ENCODE results near the gene GPN2.

GPN2 gene

DNA sequence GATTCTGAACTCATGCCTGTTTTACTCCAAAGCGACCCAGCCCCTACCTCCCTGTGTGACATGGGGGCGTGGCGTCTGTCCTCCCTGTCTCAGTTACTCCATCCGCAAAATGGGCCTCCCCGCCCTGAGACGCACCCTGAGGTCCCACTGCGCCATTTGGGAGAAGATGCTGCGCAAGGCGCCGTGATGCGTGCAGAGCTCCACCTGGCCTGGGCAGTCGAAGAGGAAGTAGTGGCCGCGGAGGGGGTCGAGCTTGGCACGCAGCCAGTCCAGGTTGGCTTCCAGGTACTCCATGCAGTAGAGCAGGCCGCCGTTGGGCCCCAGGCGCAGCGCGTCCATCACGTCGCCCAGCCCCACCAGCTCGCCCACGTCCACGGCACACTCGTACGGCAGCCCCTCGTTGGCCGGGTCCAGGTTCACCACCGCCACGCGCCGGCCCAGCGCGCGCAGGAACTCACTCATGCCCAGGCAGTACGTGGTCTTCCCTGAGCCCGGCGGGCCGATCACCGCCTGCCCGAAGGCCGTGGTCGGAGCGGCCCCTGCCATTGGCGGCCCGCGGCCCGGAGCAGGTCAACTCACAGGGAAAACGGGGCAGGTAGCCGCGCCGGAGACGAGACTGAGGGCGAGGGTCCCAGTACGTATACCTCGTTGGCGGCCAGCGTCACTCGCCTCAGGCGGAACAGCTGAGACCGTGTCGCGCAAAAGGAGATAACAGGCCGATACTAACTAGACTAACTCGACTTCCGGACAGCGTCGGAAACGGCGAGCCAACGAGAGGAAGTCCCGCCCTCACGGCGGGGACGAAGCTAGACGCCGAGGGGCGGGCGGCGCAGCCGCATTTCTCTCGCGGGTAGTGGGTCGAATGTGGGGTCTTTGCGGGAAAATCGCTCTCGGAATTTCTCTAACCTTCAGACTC, at the start of gene GPN2:
Gene GPN2 (minus strand): TSS at position 733 of the 916 bp plus-strand sequence. CDS start 187 bp downstream, at position 546.
- DNase-seq = peak; percentile 82

DNA sequence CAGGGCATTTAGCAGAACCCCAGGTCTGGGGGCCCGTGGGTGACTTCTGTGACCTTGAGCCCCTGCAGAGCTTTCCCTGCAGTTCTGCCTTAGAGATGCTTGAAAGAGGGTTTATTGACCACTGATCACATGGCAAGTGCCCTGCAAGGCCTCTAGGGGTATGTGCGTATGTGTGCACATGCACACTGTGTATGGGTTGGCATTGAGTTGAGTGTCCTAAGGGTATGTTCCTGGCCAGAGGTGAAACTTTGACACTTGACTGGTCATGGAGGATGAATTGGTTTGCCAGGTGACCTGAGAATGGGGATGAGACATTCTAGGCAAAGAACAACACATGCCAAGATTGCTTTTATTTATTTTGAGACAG, 48.6 kb upstream of the GPN2 start:
- DNase-seq = no peak

DNA sequence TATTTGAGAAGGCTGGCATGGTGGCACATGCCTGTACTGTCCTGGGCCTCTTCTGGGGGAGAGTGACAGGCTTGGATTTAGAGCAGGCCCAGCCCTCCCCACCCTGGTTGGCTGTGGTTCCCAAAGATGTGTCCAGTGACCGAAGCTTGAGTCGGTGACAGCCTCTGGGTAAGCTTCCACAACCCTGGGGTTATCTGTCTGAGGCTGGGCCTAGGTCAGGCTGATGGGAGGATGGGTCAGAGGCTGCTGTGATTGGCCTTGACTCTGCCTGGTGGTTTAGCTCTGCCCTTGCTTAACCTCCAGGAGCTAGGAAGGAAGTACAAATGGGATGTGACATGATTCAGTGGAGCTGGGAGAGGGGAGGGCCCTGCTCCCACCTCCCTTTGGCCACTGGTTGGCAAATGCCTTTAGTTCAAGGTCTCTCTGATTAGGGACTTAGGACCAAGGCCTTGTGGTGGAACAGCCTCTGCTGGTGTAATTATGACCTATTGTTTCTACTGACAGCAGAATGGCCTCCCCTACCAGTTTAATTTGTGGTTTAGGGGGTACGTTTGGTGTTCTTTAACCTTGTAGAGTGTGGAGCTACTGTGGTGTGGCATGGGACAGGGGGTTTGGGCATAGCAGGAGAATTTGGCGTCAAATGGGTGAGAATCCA, 48.0 kb upstream of the GPN2 start:
- DNase-seq = no peak

DNA sequence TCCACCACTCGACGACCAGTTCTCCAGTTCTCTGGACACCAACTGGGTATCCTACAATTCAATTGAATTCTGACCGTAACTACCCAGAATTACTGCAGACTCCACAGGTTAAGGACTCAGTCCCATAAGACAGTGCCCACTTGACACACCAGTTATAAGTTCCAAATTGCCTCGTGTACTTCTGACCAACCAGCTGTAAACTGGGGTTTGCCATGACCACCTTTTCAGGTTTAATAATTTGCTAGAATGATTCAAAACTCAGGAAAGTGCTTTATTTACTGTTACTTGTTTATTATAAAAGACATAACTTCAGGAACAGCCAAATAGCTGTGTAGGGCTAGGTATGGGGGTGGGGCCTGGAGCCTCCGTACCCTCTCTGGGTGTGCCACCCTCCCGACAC, 46.7 kb upstream of the GPN2 start:
- no peak for DNase-seq

DNA sequence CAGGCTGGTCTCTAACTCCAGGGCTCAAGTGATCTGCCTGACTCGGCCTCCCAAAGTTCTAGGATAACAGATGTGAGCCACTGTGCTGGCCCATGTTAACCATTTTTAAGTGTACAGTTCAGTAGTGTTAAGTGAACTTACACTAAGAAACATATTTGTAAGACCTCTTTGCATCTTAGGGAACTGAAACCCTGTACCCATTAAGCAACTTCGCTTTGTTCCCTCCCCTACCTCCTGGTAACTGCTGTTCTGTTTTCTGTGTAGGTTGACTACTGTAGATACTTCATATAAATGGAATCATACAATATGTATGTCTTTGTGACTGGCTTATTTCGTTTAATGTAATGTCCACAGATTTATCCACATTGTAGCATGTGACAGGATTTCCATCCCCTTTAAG, 42.4 kb upstream of the GPN2 start:
- DNase-seq = no peak

DNA sequence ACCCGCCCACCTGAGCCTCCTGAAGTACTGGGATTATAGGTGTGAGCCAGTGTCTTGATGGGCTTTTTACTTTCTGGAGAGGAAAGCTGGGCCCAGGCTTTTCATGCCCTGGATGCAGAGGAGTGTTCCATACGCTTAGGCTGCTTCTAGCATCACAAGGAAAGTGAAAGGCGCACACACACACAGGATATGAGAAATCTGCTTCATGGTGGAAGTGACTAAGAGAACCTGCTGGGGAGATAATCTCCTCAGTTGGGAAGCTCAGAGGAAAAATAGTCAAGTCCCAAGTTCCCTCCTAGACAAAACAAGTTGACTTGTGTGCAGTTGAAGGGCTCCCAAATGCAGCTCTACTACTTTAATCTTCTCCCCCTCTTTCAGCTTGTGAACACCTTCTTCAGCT, 33.6 kb upstream of the GPN2 start:
- DNase-seq = no peak

DNA sequence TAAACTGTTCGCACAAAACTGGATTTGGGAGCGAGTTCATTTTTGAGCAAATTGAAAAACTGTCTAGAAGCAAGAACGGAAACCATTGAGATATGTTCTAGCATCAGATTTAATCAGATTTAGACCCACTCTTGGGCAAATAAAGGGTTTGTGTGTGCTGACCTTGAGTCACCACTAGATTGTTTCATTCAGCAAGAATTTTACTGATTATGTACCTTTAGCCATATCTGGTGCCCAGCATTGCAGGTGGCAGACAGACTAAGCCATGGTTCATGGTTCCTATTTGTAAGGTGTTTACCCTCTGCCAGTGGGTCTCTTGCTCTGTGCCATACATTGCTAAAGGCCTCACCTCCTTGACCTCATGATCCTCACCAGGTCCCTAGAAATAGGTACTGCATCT, 32.8 kb upstream of the GPN2 start:
- DNase-seq = no peak

DNA sequence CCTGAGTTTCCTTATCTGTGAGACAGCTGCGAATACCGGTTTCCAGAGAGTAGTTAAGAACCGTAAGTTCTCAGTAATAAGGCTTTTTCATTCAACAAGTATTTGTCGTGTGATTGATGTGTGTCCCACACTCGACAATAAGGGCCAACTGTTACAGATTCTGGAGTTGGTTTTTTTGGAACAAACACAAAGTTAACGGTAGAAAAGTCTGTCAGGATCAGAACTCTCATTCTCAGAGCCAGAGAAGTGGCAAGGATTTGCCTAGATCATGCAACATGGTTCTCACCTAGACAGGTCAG, 32.3 kb upstream of the GPN2 start:
- DNase-seq = no peak

DNA sequence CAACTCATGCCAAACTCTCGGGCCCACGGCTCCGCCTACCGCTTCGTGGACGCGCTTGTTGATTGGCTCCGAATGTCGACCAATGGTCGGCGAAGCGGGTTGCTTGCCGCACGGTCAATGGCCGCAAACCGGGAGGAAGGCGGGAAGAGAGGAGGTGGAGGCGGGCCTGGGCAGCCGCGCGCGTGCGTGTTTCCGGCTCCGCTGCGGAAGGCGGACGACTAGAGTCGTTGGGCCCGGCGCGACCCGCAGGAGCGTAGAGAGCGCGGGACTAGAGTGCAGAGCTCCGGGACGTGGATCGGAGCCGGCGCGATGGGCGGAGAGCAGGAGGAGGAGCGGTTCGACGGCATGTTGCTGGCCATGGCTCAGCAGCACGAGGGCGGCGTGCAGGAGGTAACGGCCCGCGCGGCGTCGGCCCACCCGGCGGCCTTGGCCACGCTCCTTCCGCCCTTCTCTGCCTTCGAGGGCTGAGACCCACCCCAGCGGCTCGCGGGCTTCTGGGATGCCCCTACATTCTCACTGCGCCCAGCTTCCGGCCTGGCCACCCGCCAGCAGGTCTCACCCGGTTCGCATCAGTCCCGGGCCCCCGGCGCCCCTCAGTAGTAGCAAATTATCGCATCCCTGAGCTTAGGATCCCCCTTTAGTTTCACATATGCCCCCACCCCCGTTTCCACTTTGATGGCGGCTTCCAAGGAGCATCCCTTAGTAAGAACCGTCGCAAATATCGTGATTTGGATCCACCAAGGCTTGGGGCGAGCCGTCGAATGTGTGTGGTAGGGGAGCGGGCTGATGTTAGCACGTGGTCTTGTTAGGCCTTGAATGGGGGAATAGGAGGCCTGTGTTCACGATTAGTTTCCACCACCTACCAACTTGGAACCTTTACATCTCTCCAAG, 31.7 kb upstream of the GPN2 start, which contains the start of gene NUDC:
Gene NUDC (plus strand): TSS at position 204 of the 891 bp plus-strand sequence. CDS start 106 bp downstream, at position 310.
- peak; percentile 97 for DNase-seq

DNA sequence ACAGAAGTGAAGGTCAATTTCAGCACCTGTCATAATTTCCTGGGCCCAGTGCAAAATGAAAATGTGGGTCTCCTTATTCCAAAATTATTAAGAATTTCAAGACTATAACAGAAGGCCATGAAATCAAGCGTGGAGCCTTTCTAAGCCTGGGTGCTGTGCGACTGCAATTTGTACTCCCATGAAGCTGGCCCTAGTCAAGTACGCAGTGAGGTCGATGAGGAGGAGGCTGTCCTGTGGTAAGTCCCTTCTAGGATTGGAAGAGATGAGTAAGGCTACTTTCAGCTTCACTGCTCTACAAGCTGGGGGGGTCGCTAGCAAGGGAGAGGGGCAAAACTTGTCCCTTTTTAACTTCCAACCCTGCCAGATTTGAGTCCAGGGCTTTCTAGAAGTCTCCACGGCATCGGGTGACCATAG, 31.1 kb upstream of the GPN2 start:
- DNase-seq = no peak

DNA sequence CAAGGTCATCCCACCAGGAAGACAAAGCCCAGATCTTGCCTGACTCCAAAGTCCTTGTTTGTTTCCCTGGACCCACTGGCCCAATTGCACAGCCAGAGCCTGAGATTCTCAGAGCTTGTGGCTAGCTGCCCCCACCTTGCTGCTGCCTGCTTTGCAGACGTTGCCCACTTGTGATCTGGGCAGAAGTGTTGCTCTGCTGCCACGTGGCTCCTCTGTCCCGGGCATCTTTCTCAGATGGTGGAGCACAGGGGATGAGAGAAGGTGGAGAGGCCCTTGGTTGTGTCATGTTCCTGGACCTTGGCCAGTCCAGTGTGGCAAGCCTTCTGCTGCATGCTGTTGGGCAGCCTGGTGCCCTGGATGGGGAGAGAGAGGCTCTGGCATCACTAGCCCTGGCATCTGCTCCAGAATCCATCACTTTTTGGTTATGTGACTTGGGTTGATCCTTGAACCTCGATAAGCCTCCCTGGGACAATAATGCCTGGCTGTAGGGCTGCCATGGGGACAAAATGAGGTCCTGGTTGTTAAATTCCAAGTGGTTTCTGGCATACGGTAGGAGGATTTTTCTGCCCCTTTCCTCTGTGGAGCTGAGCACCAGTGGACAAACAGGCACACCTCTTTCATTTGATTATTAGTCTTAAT, 25.2 kb upstream of the GPN2 start:
- no peak for DNase-seq

DNA sequence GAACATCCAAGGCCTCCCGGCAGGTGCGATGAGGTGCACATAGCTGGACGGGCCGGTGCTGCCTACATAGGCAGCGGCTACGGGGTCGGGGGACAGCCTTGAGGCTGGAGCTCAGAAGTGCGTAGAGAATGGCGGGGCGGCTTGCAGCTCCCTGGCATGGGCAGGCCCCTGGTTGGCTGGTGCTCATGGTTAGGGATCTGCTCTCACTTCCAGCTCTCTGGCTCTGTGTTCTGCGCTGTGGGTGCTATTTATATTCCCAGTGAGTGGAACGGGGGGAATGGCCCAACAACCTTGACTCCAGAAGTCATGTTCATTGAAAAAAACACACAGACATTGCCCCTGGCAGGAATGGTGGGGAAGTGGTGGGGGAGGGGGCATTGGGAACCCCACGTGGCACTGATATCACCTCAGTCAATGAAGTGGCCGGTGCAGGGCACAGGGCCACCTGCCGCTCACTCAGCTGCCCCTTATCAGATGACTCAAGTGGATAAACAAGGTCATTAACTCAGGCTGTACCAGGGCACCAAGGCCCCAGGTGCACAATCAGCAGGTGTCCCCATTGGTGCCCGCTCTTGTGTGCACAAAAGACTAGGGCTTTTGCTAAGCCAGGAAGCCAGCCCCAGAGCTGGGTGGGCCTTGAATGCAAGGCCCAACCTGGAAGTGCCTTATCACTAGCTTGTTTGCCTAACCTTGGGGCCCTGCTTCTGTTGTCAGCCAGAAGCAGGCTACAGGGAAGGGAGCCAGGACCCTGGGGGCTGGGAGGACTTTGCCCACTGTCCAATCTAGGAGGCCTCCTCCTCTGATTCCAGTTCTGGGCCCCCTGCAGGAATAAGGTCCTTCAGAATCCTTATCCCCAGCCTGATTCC, 23.9 kb upstream of the GPN2 start, which contains the start of gene NR0B2:
Gene NR0B2 (minus strand): TSS at position 222 of the 866 bp plus-strand sequence. CDS start 35 bp downstream, at position 187.
- no peak for DNase-seq

DNA sequence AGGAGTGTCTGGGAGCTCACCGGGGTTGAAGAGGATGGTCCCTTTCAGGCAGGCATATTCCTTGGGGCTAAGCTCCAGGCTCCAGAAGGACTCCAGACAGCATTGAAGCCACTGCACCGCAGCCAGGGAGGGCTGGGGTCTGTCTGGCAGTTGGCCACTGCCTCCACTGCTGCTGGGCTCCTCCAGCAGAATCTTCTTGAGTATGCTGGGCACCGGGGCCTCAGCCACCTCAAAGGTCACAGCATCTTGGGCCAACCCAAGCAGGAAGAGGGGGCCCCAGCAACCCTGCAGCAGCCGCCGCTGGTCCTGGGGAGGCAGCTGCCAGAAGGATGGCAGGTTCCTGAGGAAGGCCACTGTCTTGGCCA, 23.3 kb upstream of the GPN2 start:
- no peak for DNase-seq

DNA sequence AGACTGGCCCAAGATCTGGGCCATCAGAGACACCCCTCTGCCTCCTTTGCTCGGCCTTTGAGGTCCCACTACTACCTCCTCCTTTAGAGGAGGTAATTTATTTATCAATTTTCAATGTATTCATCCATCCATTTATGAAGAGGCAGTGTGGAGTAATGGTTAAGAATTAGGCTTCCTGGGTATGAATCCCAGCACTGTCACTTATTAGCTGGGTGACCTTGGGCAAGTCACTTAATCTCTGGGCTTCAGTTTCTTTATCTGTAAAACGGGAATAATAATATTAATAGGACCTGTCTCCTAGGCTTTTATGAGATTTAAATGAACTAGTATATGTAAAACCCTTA, 22.0 kb upstream of the GPN2 start:
- DNase-seq = no peak

DNA sequence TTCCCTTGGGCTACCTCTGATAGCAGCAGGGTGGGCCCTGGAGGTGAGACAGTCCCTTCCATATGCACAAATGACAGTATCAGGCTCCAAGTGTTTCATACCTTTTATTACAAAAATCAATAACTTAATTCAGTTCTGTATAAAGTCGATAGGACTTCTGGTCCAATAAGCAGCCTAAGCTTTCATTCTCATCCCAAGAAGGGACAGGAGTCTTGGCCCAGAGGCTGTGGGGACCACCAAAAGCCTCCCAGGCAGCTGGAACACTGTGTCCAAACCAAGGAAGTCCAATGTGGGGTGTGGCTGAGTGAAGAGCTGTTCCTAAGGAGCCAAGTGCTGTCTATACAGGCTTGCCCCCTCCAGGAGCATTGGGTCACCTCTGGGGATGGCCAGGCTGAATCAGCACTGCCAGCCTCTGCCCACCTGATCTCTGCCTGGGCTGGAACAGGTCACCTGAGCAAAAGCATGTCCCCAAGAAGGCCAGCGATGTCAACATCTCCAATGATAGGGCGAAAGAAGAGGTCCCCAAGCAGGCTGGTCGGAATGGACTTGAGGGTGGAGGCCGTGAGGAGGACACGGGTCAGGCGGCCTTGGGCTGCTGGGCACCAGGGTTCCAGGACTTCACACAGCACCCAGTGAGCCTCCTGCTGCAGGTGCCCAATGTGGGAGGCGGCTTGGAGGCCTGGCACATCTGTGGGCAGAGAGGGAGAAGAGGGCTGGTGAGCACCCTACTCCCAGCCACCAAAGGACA, 21.5 kb upstream of the GPN2 start:
- no peak for DNase-seq

DNA sequence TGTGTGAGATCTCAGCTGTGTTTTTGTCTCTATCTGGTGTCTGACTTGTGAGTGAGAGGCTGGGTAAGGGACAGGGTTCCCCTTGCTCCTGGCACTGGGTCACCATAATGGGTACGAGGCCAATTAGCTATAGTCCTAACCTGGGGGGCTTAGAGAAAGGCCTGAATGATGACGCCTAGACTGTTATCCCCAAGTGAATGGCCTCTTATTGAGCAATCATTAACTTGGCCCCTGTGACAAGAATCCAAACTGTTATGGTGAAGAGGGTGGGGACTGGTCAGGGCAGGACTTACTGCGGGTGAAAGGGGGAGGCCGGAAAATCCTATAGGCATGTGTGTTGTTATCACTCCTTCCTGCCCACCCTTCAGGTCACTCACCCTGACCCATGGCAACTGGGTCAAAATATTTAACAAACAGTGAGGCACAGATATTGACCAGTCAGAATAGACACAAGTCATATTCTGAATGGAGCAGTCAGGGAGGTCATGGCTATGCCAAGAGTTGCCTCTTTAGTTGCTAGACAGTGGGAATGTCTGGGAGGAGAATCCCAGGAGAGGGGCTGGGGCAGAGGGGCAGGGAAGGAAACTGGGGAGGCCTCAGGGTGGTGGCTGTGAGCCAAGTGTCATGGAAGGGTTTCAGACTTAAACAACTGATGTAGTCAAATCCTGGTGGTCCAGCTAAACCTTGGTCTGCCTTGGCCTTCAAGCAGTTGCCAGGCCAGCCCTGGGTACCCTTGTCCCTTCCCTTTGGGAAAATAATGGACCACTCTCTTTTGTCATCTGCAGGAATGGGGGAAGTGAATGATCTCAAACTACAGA, 20.5 kb upstream of the GPN2 start:
- no peak for DNase-seq

DNA sequence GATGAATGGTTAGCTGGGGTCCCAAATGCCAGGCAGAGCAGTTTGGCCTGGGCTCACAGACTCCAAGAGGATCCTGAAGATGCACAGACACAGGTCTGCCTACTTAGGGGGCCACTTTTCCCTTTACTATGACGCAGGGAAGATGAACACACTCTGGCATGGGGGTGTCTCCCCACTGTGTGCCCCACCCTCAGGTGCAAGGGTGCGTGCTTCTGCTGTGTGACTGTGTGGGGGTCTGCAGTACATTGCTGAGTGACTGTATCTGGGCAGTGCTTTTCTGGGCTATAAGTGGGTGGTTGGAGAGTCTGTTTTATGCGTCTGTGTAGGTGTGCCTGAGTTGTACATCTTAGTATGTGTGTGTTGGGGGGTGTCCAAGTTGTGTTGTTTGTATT, 19.9 kb upstream of the GPN2 start:
- DNase-seq = no peak

DNA sequence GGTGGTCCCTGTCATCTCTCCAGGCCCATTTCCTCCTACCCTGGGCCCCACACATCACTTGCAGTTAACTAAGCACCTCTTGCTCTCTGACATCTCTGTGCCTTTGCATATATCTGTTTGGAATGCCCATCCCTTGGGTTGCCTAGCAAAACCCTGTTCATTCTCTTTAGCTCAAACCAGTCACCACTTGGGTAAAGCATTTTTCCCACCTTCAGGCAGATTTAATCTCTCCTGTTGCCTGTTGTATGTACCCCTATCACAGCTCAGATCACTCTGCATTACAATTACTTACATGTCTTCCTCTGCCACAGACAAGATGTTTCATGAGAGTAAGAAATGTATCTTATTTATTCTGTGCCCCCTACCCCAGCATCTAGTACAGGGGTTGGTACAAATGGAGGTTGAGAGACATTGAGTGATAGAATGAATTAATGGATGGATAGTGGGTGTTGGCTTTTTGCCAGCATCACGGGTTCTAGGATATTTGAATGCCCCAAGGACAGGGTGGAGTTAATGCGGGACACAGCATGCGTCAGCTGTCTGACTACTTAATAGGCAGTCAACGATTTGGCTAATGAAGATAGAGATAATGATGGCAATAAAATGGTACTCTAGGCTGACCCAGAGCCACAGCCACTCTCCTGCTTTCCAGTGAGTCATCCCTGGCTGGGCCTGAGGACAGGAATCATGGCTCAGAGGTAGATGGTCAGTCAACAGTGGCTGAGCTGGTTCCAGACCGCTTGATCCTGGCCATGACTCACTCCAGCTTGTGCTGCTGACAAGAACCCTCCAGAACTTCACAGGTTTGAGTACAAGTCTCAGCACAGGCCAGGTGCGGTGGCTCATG, 17.2 kb upstream of the GPN2 start:
- DNase-seq = no peak

DNA sequence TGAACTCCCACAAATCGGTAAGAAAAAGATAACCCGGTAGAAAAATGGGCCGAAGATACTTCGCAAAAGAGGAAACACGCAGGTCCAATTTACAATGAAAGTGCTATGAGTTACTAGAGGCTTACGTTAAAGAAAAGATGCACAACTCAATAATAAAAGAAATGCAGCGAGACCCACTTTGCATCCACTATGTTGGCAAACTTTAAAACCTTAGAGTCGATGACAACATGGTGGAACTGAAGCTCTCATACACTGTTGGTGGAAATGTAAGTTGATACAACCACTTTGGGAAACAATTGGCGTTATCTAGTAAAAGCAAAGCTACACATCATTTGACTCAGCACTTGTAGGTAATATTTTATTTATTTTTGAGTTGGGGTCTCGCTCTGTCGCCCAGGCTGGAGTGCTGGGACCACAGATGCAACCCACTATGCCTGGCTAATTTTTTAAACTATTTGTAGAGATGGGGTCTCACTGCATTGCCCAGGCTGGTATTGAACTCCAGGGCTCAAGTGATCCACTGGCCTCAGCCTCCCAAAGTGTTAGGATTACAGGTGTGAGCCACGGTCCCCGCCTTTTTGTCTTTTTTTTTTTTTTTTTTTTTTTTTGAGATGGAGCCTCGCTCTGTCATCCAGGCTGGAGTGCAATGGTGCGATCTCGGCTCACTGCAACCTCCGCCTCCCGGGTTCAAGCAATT, 10.9 kb upstream of the GPN2 start:
- no peak for DNase-seq
